Peyer's patch (tissue), 4 donors: ENCODE results near the gene HEY2.

Source experiments
- CTCF ChIP-seq, 6 experiments: fragments of 450-650 bp in 4 of 6; fragments of 200-600 bp in 2 of 6; sonication (generic) in 1 of 6; IDR thresholded peaks; one replicate each; pipeline ENCODE4 v1.5.1; 2017 to 2019; ENCODE audit warnings: antibody characterized with exemption in 6 of 6, mild to moderate bottlenecking in 3 of 6, moderate library complexity in 1 of 6
- POLR2A ChIP-seq, 2 donors: fragments of 450-650 bp; IDR thresholded peaks; one replicate each; pipeline ENCODE4 v1.5.1; 2017; ENCODE audit warnings: antibody characterized with exemption in 2 of 2, mild to moderate bottlenecking in 2 of 2, moderate library complexity in 2 of 2

DNA sequence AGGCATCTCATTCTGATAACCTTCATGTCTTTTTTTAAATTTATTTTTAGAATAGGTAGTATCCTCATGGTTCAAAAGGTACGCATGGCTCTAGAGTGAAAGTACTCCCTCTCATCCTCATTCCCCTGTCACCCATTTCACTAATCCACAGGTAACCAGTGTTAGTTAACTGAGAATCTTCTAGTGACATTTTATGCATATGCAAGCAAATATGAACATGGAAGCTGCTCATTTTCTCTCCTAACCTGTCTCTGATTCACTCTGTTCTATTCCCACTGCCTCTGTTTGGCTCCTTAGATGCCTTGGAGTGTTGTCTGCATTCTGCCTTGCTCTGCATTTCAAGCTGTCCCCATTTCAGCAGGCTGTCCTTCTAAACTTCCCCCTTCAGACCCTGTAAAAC, 45.9 kb downstream of the HEY2 start:
- TF ChIP-seq POLR2A (IDR thresholded peaks at IDR 0.05) = no peak
- TF ChIP-seq CTCF (IDR thresholded peaks at IDR 0.05) = no peak
